ENCODE measurements around the gene AOC2.

GRCh38 chr17:42891539-42892152 lies 47.3 kb downstream of the AOC2 start:
- TF ChIP-seq CTCF (IDR thresholded peaks at IDR 0.05; ENCODE audit: low read depth, low read length, missing input control) (no peak), REST (IDR thresholded peaks at IDR 0.05) (no peak), MAX (IDR thresholded peaks at IDR 0.05) (no peak)

Data from liver (tissue), 2 donors.